NCI-H2081 treated with DMSO at 0.1 percent for 48 hours (cell line): ENCODE data around the gene ZNF638.

Experiments
- DNase-seq: peaks from one replicate; lab custom pipeline; 2025; lab: John Stamatoyannopoulos, UW

ZNF638 gene

DNA sequence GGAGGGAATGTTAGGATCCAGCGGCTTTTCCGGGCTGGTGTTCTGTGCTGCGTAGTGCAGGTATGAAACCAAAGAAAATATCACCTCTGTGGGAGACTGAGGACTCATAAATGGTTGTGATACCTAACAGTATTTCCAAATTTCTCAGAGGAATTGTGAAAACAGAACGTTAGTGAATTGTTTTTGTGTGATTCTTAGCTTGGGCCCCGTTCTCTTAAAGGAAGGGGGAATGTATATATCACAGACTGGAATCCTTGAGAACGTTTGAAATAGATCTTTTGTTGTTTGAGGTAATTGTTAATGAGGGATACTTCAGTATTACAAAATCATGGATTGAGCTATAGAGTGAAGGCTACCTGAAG lies 834 bp downstream of the ZNF638 start:
- no peak for DNase-seq

DNA sequence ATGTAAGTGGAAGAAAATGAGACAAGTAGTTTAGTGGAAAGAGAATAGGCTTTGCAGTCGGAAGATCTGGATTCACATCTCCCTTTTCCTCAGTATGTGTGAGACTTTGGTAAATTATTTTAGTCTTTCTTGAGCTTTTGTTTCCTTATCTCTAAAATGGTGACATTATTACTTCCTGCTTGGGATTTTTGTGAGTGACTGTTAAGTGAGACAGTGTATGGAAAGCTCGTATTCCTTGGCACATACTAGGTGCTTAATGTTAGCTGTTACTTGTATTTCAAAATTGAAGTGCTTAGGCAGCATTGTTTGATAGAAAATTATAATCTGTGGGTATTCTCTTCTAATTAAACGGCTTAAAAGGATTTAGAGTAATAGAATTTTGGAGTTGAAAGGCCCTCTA lies 2.0 kb downstream of the ZNF638 start:
- DNase-seq, result no peak

DNA sequence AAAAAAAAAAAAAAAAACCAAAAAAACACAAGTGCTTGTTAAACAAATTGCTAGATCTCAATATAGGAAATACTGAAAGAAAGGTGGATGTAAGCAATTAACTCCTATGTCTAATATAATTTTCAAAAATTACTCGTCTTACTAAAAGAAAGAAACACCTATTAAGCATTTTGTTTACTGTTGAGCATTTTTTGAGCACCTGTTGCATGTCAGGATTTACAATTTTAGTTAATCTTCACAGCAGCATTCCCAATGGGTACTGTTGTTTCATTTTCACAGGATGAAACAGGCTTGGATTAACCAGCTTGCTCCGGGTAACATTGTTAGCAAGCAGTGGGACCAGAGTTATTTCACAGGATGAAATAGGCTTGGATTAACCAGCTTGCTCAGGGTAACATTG lies 4.8 kb downstream of the ZNF638 start:
- DNase-seq, result no peak

DNA sequence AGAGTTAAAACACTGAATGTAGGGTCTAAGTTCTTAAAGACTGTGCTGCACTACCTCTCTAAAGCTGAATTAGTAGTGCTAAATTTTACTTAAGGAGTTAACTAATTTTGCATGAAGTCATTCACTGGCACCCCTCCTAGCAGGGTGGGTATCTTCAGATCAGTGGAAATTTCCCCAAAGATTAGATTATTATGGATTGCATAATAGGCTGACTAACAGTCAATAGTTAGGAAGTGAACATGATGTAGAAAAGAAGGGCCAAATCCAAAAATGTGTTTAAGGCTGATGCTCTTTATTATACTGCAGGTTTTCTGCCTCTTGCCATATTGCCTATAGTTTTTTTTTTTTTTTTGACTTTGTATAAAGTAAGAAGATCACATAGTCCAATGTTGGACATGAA lies 5.2 kb downstream of the ZNF638 start:
- no peak for DNase-seq

DNA sequence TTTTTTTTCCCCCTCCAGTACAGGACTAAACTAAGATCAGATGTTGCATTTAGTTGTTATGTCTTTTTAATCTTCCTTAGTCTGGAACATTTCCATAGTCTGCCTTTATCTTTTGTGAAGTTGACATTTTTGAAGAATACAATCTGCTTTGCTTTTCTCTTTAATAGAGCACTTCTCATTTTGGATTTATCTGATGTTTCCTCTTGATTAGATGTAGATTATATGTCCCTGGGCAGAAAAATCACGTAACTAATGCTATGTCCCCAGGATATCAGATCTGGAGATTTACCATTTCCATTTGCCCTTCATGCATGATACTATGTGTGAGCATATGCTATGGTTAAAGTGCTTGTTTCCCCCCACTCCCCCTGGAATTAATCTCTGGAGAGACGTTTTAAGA lies 6.2 kb downstream of the ZNF638 start:
- DNase-seq, result no peak

DNA sequence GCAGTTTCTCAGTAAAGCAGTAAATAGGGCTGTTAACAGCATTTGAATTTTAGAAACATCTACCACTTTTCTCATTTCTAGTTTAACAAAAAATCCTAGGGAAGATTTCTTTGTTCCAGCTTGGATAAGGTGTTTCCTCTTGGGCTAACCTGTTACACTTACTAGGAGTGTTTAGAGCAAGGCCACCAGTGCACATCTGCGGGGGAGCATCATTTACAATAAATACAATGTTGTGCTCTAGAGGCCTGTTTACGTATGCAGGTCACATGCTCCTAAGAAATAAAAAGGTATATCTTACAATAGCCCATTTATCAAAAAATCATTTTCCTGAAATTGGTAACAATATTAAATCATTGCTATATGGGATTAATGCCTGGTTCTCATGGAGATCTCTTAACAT lies 8.1 kb downstream of the ZNF638 start:
- no peak for DNase-seq

DNA sequence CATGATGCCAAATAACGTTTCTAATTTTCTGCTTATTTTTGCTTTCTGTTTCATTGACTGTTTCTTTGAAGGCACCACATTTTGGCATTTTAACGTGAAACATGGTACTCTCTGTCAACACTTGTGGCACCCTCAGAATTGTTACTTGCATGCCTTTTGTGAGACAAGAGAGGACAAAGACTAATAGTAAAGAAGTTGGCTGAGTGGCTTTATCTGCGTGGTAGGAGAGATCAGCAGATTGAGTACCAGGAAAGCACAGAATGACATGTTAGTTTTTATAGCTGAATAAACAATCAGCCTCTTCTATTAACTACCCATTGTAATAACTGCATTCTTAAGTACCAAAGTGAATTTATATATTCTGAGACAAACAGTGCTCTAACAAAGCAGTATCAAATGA lies 8.6 kb downstream of the ZNF638 start:
- no peak for DNase-seq

DNA sequence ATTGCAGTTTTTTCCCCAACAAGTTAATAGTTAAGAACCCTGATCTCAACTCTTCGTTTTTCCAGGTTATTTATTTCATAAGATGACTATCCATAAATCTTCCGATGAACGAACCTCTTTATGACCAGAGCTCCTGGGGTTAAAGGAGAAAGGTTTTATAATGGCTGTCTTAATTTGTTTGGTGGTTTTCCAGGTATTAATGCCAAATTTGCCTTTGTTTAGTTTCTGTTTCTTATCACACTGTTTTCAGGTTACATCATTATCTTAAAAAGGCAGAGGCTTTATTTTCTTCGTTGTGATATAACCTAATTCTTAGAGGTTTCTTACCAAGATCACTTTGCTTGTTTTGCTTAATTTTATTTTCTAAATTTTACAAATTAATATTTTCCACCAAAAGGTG lies 10.1 kb downstream of the ZNF638 start:
- no peak for DNase-seq

DNA sequence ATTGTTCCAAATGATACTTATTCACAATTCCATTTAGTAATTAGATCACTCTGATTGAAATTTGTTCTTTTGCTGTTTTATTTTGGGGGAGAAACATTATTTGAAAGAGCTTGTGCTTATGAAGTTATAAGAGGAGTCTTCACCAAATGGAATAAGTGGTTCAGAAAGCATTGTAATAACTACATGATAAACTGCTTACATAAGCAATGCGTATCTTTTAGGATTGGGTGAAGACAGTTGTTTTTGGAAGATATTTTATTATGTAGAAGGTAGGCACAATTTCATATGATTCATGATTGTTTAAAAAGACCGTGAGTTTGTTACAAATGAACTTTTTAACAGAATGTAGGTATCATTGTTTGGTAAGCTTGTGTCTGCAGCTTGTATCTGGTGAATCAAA lies 14.5 kb downstream of the ZNF638 start:
- no peak for DNase-seq

DNA sequence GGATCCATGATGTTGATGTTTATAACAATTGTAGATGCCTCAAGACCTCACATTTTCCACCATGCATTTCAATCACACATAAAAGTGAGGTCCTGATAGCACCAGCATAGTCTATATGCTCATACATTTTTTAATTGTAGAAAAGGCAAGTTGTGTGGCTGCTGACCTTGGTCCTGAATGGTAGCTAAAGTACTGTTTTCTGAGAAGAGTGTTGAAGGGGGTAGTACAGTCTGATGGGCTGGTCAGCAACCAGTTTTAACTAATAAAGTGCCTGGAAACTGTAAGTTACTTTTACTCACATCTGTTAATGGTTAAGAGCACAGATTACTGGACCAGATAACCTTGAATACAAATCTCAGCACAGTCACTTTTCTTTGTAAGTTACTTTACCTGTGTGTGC lies 15.9 kb downstream of the ZNF638 start:
- no peak for DNase-seq

DNA sequence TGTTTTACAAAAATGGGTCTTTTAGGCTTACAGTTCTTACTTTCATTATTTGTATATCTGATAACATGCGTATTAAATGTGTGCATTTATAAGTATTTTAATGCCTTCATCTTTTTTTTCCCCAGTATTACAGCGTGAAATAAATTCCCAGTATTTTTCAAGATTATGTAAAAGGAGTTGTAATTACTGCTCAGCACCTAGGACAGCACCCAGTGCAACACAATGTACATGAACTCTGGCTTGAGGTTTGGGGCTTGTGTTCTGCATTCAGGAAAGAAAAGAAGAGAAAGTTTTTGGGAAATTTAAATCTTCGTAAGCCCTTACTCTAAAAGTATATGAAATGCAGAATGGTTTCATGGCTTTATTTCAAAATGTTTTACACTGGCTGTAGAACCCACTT lies 16.7 kb downstream of the ZNF638 start:
- DNase-seq, result no peak

DNA sequence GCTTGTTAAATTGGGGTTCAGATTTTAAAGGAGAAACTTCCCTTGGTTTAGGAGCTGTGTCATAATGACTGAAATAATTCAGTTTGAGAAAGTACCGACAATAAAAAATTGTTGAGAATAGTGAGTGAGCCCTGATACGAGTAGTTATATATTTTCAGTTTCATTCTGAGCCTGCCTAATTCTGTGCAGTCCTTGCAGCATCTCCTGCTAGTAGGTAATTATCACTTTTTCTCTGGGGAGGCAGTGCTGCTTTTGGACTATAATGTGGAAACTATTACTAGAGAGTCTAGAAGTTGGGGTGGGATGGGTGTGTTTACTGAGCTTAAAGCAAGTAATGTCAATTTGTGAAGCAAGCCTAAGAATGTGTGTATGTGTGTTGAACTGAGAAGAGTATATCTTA lies 21.7 kb downstream of the ZNF638 start:
- DNase-seq, result no peak

DNA sequence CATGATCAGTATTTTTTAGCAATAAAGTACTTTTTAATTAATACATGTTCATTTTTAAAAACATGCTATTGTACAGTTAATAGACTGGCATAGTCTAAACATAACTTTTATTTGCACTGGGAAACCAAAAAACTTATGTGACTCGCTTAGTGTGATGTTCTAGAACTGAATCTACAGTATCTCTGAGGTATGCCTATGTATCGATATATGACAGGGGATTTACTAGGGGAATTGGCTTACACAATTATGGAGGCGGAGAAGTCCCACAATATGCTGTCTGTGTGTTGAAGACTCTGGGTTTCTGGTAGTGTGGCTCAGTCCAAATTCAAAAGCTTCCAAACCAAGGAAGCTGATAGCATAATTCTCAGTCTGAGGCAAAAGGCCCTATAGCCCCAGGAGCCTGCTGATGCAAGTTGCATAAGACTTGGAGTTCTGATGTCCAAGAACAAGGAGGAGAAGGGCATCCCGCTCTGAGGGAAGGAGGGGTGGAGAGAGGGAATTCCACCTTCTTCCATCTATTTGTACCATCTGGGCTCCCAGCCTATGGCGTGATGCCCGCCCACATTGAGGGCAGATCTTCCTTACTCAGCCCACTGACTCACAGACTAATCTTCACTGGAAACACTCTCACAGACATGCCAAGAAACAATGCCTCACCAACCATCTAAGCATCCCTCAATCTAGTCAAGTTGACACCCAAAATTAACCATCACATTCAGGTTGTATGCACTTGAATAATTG lies 27.5 kb downstream of the ZNF638 start:
- DNase-seq, result no peak

DNA sequence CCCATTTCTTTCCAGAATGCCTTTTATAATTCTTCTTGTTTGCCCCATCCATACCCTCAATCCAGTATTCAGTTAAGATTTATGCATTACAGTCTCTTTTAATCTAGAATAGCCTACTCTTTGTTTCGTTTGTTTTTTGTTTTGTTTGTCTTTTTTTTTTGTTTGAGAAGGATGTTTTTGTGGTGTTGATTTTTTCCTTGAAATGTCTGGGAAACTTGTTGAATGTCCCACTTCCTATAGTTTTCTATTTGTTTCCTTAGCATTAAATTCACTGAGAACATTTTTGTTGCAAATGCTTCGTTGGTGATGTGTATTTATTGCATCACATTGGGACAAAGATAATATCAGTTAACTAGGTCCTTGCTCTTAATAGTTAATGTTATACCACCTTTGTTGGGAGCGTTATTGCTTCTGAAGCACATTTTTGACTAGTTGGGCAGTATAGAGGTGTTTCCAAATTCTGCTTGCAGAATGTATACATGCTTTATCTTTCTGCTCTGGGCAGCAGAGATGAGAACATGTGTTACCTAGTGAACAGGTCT lies 28.9 kb downstream of the ZNF638 start:
- no peak for DNase-seq

DNA sequence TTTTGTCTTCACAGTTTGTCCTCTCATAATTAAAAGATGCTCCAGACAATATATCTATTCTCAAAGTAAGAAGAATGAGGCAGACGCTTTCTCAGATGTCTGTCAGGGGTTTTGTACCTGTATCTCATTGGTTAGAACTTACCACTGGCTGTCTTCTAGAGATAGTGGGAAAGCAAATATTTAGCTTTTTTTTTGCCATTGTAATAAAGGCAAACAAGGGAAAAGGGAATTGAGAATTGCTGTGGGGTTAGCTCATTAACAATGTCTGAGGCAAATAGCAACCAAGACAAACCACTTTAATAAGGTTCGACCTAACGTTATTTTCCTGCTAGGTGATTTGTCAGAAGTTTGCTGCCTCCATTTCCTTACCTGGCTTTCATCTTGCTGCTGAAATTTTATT lies 30.0 kb downstream of the ZNF638 start:
- DNase-seq, result no peak

DNA sequence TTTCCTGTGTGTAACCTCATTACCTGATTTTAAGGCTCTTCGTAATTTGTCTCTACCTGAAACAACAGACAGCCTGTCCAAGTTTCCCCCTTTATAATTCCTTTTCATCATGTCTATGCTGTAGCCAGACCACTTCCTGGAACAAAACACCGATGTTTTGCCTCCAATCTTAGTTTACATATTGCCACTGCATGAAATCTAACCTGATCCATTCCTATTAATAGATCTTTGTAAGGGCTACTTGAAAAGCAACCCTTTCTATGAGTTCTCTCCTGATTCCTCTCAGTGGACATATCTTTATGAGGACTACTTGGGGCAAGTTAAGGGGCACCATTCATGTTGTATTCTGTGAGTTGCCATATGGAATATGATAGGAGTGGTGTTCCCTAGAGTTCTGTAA lies 30.9 kb downstream of the ZNF638 start:
- no peak for DNase-seq

DNA sequence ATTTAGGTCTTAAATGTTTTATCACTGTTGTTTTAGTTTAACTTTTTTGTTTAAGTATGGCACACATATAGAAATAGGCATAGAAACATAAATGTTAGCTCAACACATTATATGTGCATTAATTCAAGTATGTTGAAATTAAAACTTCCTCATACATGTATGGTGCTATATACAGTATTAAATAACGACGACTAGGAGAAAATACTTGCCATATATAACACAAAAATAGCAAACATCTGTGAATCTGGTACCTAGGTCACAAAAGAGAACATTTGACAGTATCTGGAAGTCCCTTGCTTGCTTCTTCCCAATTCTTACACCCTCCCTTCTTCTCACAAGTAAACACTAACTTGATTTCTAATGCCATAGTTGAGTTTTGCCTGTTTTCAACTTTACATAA lies 38.4 kb downstream of the ZNF638 start:
- no peak for DNase-seq

DNA sequence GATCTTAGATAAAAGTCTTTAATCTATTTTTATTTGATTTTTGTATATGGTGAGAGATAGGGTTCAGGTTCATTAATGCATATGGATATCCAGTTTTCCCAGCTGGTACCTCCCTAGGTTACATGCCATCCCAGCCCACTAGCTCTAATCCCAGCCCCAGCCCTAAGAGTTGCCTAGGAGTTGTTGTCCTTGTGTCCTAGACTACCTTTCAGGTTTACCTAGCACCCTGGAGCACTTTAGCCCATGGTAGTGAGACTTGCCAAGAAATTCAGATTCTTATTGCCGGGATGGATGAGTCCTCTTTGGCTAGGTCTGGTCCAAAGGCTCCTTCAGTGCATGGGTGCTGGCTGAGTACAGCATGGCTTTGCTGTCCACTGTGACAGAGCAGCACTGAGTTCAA lies 40.5 kb downstream of the ZNF638 start:
- DNase-seq, result no peak

DNA sequence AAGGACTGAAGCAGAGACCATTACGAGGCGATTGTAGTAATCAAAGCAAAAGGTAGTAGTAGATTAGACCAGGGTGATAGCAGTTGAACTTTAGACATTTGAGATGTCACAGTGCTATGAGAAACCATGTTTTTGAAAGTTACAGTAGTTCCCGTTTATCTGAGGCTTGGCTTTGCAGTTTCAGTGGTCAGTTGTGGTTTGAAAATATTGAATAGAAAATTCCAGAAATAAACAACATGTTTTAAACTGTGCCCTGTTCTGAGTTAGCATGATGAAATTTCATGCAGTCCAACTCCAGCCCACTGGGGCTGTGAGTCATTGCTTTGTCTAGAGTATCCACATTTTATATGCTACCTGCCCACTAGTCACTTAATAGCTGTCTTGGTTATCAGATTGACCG lies 47.5 kb downstream of the ZNF638 start:
- no peak for DNase-seq

DNA sequence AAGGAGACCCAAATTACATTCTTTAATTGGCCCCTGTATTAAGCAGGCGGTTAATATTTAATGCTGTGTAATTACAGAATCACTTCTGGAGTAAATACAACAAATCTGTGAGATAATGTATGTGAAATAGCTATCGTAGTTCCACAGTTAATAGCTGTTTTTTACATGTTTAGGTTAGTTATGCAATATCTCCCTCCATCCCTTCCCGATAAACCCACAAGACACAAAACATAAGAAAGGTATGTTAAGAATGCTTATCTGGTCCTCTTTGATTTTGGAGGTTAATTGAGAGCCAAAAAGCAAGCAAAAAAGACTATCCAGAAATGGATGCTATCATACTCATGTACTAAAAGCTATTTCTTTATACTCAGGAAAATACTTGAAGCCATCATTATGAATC lies 49.1 kb downstream of the ZNF638 start:
- DNase-seq, result no peak

DNA sequence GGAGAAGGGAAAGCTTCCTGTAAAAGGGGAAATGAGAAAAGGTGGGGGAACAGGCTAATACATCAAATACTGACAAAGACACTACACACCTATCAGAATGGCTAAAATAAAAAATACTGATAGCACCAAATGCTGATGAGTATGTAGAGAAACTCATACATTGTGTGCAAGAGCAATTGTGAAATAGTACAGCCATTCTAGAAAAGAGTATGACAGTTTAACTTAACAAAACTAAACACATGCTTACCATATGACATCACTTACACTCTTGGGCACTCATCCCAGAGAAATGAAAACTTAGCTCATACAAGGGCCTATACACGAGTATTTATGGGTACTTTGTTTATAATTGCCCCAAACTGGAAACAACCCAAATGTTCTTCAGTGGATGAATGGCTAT lies 53.4 kb downstream of the ZNF638 start:
- DNase-seq, result no peak

DNA sequence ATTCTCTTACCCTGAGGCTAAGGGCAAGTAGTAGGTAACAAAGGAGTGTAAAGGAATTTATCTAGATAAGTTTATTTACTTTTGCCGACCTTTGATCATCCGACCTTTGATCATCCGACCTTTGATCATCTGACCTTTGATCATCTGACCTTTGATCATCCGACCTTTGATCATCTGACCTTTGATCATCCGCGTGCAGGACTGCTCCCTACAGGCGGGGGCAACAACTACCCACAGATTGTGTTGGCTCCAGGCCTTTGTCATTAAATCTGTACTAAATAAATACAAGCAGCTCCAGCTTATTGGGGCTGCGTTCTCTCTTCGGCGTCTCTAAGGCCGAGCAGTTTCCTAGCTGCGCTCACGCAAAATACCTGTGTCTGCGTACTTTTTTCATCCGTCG lies 56.6 kb downstream of the ZNF638 start:
- DNase-seq, result no peak

DNA sequence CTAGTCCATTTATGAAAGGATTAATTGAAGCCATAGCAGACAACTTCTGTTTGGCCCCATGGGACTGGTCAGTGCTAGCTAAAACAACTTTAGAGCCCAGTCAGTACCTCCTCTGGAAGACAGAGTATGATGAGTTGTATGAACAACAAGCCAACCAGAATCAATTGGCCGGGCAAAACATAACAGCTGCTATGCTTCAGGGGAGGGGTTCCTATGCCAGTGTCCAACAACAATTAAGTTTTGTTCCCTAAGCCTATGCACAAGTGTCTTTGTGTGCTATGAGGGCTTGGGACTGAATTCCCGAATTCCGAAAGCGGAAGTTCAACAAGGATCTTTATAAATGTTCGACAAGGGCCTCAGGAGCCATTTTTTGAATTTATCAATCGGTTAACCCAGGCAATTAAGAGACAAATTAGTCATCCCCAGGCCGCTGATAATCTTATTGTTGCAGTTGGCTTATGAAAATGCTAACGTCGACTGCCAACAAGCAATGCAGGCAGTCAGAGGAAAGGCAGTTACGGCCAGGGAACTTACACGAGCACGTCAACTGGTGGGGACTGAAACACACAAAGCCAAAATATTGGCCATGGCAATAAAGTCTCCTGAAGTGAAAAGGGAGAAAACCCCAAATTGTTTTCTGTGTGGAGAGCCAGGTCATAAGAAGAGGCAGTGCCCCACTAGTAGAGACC lies 57.9 kb downstream of the ZNF638 start:
- DNase-seq, result no peak

DNA sequence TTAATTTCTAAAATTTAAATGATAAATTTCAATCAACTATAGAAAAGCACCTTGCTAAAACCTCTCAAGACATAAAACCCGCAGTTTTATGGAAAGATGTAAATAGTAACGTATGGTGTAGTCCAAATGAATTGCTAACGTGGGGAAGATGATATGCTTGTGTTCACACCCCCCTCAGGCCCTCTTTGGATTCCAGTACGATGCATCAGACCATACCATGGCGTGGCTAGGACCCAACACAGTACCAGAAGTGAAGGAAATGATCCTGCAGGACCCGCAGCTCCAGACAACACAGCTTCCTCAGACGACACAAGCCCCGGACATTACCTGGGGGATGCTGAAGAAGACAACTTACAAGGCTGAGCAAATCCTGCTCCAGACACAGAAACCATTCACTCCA lies 61.6 kb downstream of the ZNF638 start:
- DNase-seq, result no peak
